Neural progenitor cell (in vitro differentiated cells): ENCODE data around the gene PPP2R3C. TPM values are rescaled to one million over a fixed set of nuclear protein-coding genes. Genes with fewer than 3 reads are reported as not detected.

ENCODE experiments used
- DNase-seq: peaks from one replicate; pipeline ENCODE4 v3.0.0-alpha.2; 2016; ENCODE audit warnings: low spot score
- H2AFZ ChIP-seq: fragments of 200-600 bp; sonication (generic); replicated peaks from 2 replicates; pipeline ENCODE4 v1.6.1; 2016; ENCODE audit warnings: antibody characterized with exemption
- H3F3A ChIP-seq: fragments of 200-600 bp; sonication (generic); 2 replicates; pipeline ENCODE4 v1.6.1; 2016; ENCODE audit warnings: antibody characterized with exemption, low read depth
- H3K27ac ChIP-seq: fragments of 200-600 bp; sonication (generic); 2 replicates; pipeline ENCODE4 v1.5.1; 2016; ENCODE audit warnings: mild to moderate bottlenecking
- H3K27me3 ChIP-seq: fragments of 200-600 bp; sonication (generic); 2 replicates; pipeline ENCODE4 v1.6.1; 2016; ENCODE audit warnings: mild to moderate bottlenecking, moderate library complexity
- H3K36me3 ChIP-seq: fragments of 200-600 bp; sonication (generic); 2 replicates; pipeline ENCODE4 v1.5.1; 2016
- H3K4me1 ChIP-seq: fragments of 200-600 bp; sonication (generic); 2 replicates; pipeline ENCODE4 v1.6.1; 2016; ENCODE audit warnings: mixed run types
- H3K4me2 ChIP-seq: fragments of 200-600 bp; sonication (generic); 2 replicates; pipeline ENCODE4 v1.6.1; 2016
- H3K4me3 ChIP-seq: fragments of 200-600 bp; sonication (generic); 2 replicates; pipeline ENCODE4 v1.5.1; 2016
- H3K79me2 ChIP-seq: fragments of 200-600 bp; sonication (generic); 2 replicates; pipeline ENCODE4 v1.6.1; 2016; ENCODE audit warnings: low read depth
- H3K9ac ChIP-seq: fragments of 200-600 bp; sonication (generic); 2 replicates; pipeline ENCODE4 v1.6.1; 2016
- H3K9me3 ChIP-seq: fragments of 200-600 bp; sonication (generic); 2 replicates; pipeline ENCODE4 v1.5.1; 2016; ENCODE audit warnings: low read depth
- H4K20me1 ChIP-seq: fragments of 200-600 bp; sonication (generic); 2 replicates; pipeline ENCODE4 v1.6.1; 2016; ENCODE audit warnings: low read depth
- H3K27ac Mint-ChIP-seq: 3 replicates; pipeline ENCODE4 v1.8.0; 2021; ENCODE audit warnings: mixed read lengths
- H3K27me3 Mint-ChIP-seq: 2 replicates; pipeline ENCODE4 v1.8.0; 2022; ENCODE audit warnings: low read depth, mild to moderate bottlenecking, inconsistent platforms, moderate library complexity, mixed read lengths; ENCODE audit not compliant: insufficient read depth
- H3K36me3 Mint-ChIP-seq: 3 replicates; pipeline ENCODE4 v1.8.0; 2021; ENCODE audit warnings: mixed read lengths
- H3K4me1 Mint-ChIP-seq: 3 replicates; pipeline ENCODE4 v1.8.0; 2021; ENCODE audit warnings: mixed read lengths
- H3K4me3 Mint-ChIP-seq: 3 replicates; pipeline ENCODE4 v1.8.0; 2021; ENCODE audit warnings: mild to moderate bottlenecking, moderate library complexity, mixed read lengths
- H3K9me3 Mint-ChIP-seq: 3 replicates; pipeline ENCODE4 v1.8.0; 2020; ENCODE audit warnings: mixed read lengths
- EZH2 ChIP-seq: fragments of 200-600 bp; sonication (generic); IDR thresholded peaks from 2 replicates; pipeline ENCODE4 v1.6.1; 2017; ENCODE audit warnings: antibody characterized with exemption, mild to moderate bottlenecking, moderate library complexity
- EZH2phosphoT487 ChIP-seq: fragments of 200-600 bp; sonication (generic); IDR thresholded peaks from 2 replicates; pipeline ENCODE4 v1.6.1; 2017; ENCODE audit warnings: antibody characterized with exemption
- total RNA-seq: library from RNA; depleted of rRNA; stranded (reverse); fragments of >200 nt; gene quantifications from 2 replicates; pipeline ENCODE4 v1.2.3, GENCODE V29; 2015; ENCODE audit warnings: low replicate concordance
- TF ChIP-seq, protein P1 (sequence below): fragments of 200-600 bp; sonication (generic); IDR thresholded peaks from 2 replicates; pipeline ENCODE4 v1.5.1; 2017; ENCODE audit warnings: antibody characterized with exemption, mild to moderate bottlenecking

The PPP2R3C gene
- total RNA-seq, 1 donor from 2014 or later: 67.4 TPM

DNA sequence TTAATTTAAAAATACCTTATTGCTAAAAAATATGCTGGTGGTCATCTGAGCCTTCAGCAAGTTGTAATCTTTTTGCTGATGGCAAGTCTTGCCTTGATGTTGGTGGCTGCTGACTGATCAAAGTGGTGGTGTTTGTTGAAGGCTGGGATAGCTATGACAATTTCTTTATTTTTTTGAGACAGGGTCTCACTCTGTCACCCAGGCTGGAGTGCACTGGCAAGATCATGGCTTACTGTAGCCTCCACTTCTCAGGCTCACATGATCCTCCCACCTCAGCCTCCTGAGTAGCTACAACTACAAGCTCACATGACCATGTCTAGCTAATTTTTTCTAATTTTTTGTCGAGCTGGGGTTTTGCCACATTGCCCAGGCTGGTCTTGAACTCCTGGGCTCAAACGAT, 25.4 kb upstream of the PPP2R3C start:
- Mint-ChIP-seq H3K9me3 (no peaks in the 10 kb centered on the region), H3K27ac (no peak overlapping the region), H3K36me3 (peaks cover 26% of the 10 kb centered on the region), H3K27me3 (peaks cover 7% of the 10 kb centered on the region), H3K4me3 (no peak overlapping the region), H3K4me1 (no peaks in the 10 kb centered on the region)
- Histone ChIP-seq H3K27ac (no peak overlapping the region), H3K4me2 (no peak overlapping the region), H3K9ac (no peak overlapping the region), H4K20me1 (no peaks in the 10 kb centered on the region), H3K4me1 (no peaks in the 10 kb centered on the region), H2AFZ (no peak overlapping the region), H3K79me2 (peaks cover 5% of the 10 kb centered on the region), H3F3A (no peaks in the 10 kb centered on the region), H3K4me3 (no peak overlapping the region), H3K36me3 (no peaks in the 10 kb centered on the region), H3K27me3 (no peaks in the 10 kb centered on the region), H3K9me3 (no peaks in the 10 kb centered on the region)
- DNase-seq: no peak
- TF ChIP-seq EZH2phosphoT487 (no peak), EZH2 (no peak)
- TF ChIP-seq, protein P1, sequence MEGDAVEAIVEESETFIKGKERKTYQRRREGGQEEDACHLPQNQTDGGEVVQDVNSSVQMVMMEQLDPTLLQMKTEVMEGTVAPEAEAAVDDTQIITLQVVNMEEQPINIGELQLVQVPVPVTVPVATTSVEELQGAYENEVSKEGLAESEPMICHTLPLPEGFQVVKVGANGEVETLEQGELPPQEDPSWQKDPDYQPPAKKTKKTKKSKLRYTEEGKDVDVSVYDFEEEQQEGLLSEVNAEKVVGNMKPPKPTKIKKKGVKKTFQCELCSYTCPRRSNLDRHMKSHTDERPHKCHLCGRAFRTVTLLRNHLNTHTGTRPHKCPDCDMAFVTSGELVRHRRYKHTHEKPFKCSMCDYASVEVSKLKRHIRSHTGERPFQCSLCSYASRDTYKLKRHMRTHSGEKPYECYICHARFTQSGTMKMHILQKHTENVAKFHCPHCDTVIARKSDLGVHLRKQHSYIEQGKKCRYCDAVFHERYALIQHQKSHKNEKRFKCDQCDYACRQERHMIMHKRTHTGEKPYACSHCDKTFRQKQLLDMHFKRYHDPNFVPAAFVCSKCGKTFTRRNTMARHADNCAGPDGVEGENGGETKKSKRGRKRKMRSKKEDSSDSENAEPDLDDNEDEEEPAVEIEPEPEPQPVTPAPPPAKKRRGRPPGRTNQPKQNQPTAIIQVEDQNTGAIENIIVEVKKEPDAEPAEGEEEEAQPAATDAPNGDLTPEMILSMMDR: no peak

DNA sequence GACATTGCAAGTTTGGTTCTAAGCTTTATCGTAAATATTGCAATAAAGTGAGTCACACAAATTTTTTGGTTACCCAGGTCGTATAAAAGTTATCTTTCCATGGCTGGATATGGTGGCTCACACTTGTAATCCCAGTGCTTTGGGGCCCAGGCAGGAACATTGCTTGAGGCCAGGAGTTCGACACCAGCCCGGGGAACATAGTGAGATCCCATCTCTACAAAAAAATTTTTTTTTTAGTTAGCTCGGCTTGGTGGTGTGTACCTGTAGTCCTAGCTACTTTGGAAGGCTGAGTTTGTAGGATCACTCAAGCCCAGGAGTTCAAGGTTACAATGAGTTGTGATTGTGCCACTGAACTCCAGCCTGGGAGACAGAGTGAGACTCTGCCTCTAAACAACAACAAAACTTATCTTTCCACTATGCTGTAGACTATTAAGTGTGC, 24.9 kb upstream of the PPP2R3C start:
- TF ChIP-seq EZH2phosphoT487 (no peak), EZH2 (no peak)
- TF ChIP-seq, protein P1: no peak

GRCh38 chr14:35144029-35144428, 22.2 kb upstream of the PPP2R3C start:
- H3K27me3 ChIP-seq: no peaks in the 10 kb centered on the region
- H3K36me3 Mint-ChIP-seq: peaks cover 7% of the 10 kb centered on the region
- H3K27me3 Mint-ChIP-seq: peaks cover 2% of the 10 kb centered on the region
- H3K4me3 ChIP-seq: no peak overlapping the region
- H3F3A ChIP-seq: no peaks in the 10 kb centered on the region
- H3K79me2 ChIP-seq: peaks cover 5% of the 10 kb centered on the region
- H3K27ac Mint-ChIP-seq: no peak overlapping the region
- H3K9ac ChIP-seq: no peak overlapping the region
- no peak overlapping the region for H3K4me2 ChIP-seq
- no peaks in the 10 kb centered on the region for H3K4me1 Mint-ChIP-seq
- no peaks in the 10 kb centered on the region for H3K4me1 ChIP-seq
- H2AFZ ChIP-seq: no peak overlapping the region
- H3K36me3 ChIP-seq: no peaks in the 10 kb centered on the region
- H4K20me1 ChIP-seq: no peaks in the 10 kb centered on the region
- no peak overlapping the region for H3K27ac ChIP-seq
- DNase-seq: no peak
- TF ChIP-seq, protein P1: no peak
- no peak for TF ChIP-seq EZH2
- no peak for TF ChIP-seq EZH2phosphoT487
- H3K9me3 ChIP-seq: no peaks in the 10 kb centered on the region
- H3K4me3 Mint-ChIP-seq: no peak overlapping the region
- H3K9me3 Mint-ChIP-seq: no peaks in the 10 kb centered on the region

More for the DNA sequence above, 24.9 kb upstream of the PPP2R3C start:
- H3K27me3 ChIP-seq: no peaks in the 10 kb centered on the region
- H3K9ac ChIP-seq: no peak overlapping the region
- H3K4me2 ChIP-seq: no peak overlapping the region
- Mint-ChIP-seq H3K36me3 (peaks cover 23% of the 10 kb centered on the region), H3K27me3 (peaks cover 7% of the 10 kb centered on the region), H3K4me1 (no peaks in the 10 kb centered on the region), H3K4me3 (no peak overlapping the region), H3K27ac (no peak overlapping the region), H3K9me3 (no peaks in the 10 kb centered on the region)
- no peaks in the 10 kb centered on the region for H3F3A ChIP-seq
- H3K27ac ChIP-seq: no peak overlapping the region
- H3K4me3 ChIP-seq: no peak overlapping the region
- no peaks in the 10 kb centered on the region for H3K36me3 ChIP-seq
- H2AFZ ChIP-seq: no peak overlapping the region
- H4K20me1 ChIP-seq: no peaks in the 10 kb centered on the region
- H3K4me1 ChIP-seq: no peaks in the 10 kb centered on the region
- no peaks in the 10 kb centered on the region for H3K9me3 ChIP-seq
- H3K79me2 ChIP-seq: peaks cover 5% of the 10 kb centered on the region
- no peak for DNase-seq
